Stomach (tissue), 9 donors: Measurements from ENCODE around the gene ZFPM1. TPM values are rescaled to one million over a fixed set of nuclear protein-coding genes. Genes with fewer than 3 reads are reported as not detected.

Experiments used
- DNase-seq, 2 donors: peaks; one replicate each; pipeline versions ENCODE4 v3.0.0 to v3.0.0-alpha.2; 2013 to 2019
- H3K27ac ChIP-seq, 5 donors: fragments of 200-600 bp in 4 of 5; sonication (generic) in 4 of 5; one replicate each; pipeline ENCODE4 v1.5.1; 2013 to 2019; ENCODE audit warnings: mild to moderate bottlenecking in 1 of 5, moderate library complexity in 1 of 5
- H3K27me3 ChIP-seq, 3 donors: fragments of 200-600 bp; sonication (generic); one replicate each; pipeline ENCODE4 v1.5.1; 2017 to 2019; ENCODE audit warnings: mixed run types in 1 of 3
- H3K36me3 ChIP-seq, 4 donors: fragments of 200-600 bp; sonication (generic); 1 replicate in 3 of 4; 2 replicates in 1 of 4; pipeline ENCODE4 v1.5.1; 2016 to 2019
- H3K4me1 ChIP-seq, 4 donors: fragments of 200-600 bp; sonication (generic); one replicate each; pipeline ENCODE4 v1.5.1; 2016 to 2019
- H3K4me3 ChIP-seq, 4 donors: fragments of 200-600 bp; sonication (generic) in 3 of 4; one replicate each; pipeline ENCODE4 v1.5.1; 2016 to 2019; ENCODE audit warnings: mild to moderate bottlenecking in 1 of 4
- H3K9me3 ChIP-seq, 4 donors: fragments of 200-600 bp; sonication (generic); one replicate each; pipeline ENCODE4 v1.5.1; 2016 to 2019
- EP300 ChIP-seq: sonication (generic); formaldehyde crosslinking; IDR thresholded peaks from one replicate; pipeline ENCODE4 v1.6.1; 2017; ENCODE audit warnings: antibody characterized with exemption
- POLR2A ChIP-seq, 4 donors: fragments of 450-650 bp; IDR thresholded peaks; one replicate each; pipeline ENCODE4 v1.6.1; 2016; ENCODE audit warnings: antibody characterized with exemption in 4 of 4, control low read depth in 2 of 4, mild to moderate bottlenecking in 1 of 4, moderate library complexity in 1 of 4
- POLR2AphosphoS5 ChIP-seq, 3 donors: sonication (generic); formaldehyde crosslinking; IDR thresholded peaks; one replicate each; pipeline ENCODE4 v1.6.1; 2016; ENCODE audit warnings: antibody characterized with exemption in 3 of 3
- WGBS, 5 donors: extraction: QIAGEN DNeasy Blood & Tissue Kit in 3 of 5; methylation state at CpG; one replicate each; pipeline versions ENCODE4 v1.1.5 to v1.1.7; 2013 to 2018; 5-methylcytosine and 5-hydroxymethylcytosine counted together
- intact Hi-C: fragments of 100-400 bp; cut with DNase I; formaldehyde crosslinking; loops from one replicate; pipeline ENCODE4 v1.15.1; 2023; ENCODE audit warnings: low total_unique reads
- polyA plus RNA-seq, 3 donors: library from polyadenylated mRNA; stranded (reverse); fragments of 200-250 nt; gene quantifications; one replicate each; pipeline ENCODE4 v1.2.3, GENCODE V29; 2013
- total RNA-seq, 5 donors: library from RNA; depleted of rRNA; stranded (reverse); fragments of >200 nt; gene quantifications; one replicate each; pipeline versions ENCODE4 v1.1.0 to v1.2.3, GENCODE V29; 2014 to 2016
- TF ChIP-seq, protein P1 (sequence below), 7 experiments: fragments of 450-650 bp in 4 of 7; fragments of 200-600 bp in 3 of 7; sonication (generic) in 3 of 7; IDR thresholded peaks; one replicate each; pipeline ENCODE4 v1.5.1; 2016 to 2019; ENCODE audit warnings: antibody characterized with exemption in 7 of 7, control low read depth in 2 of 7, mild to moderate bottlenecking in 1 of 7
- donor health status: healthy with polysubstance abuse.
- donor health status: Bipolar disorder and iron deficiency.
- donor health status: healthy.

ZFPM1 gene
- total and polyA plus RNA-seq, 8 donors: 3.9 to 85.7 (median 12.9) TPM

DNA sequence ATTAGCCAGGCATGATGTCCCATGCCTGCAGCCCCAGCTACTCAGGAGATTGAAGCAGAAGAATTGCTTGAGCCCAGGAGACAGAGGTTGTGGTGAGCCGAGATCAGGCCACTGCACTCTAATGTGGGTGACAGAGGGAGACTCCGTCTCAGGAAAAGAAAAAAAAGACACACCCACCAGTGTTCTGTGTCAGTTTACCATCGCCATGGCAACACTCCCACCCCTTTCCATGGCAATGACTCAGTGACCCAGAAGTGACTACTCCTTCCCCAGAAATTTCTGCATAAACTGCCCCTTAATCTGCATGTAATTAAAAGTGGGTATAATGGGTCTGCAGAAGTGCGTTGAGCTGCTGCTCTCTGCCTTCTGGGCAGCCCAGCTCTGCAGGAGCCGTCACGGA is 113.1 kb downstream of the ZFPM1 start:
- peaks cover 14 to 27% (median 20%) of the 10 kb centered on the region in 4 donors for H3K4me1 ChIP-seq
- H3K9me3 ChIP-seq: no peaks in the 10 kb centered on the region
- no peak overlapping the region for H3K27ac ChIP-seq
- WGBS, 5 donors: 58 to 73% (median 66%) methylated on average over 6 of the region's 6 CpGs
- H3K36me3 ChIP-seq: no peaks in the 10 kb centered on the region
- DNase-seq: no peak
- no peak overlapping the region for H3K4me3 ChIP-seq
- TF ChIP-seq, protein P1, sequence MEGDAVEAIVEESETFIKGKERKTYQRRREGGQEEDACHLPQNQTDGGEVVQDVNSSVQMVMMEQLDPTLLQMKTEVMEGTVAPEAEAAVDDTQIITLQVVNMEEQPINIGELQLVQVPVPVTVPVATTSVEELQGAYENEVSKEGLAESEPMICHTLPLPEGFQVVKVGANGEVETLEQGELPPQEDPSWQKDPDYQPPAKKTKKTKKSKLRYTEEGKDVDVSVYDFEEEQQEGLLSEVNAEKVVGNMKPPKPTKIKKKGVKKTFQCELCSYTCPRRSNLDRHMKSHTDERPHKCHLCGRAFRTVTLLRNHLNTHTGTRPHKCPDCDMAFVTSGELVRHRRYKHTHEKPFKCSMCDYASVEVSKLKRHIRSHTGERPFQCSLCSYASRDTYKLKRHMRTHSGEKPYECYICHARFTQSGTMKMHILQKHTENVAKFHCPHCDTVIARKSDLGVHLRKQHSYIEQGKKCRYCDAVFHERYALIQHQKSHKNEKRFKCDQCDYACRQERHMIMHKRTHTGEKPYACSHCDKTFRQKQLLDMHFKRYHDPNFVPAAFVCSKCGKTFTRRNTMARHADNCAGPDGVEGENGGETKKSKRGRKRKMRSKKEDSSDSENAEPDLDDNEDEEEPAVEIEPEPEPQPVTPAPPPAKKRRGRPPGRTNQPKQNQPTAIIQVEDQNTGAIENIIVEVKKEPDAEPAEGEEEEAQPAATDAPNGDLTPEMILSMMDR (IDR thresholded peaks at IDR 0.05): no peak
- no peak for TF ChIP-seq POLR2AphosphoS5 (IDR thresholded peaks at IDR 0.05)
- TF ChIP-seq POLR2A (IDR thresholded peaks at IDR 0.05): no peak
- no peak for TF ChIP-seq EP300
- H3K27me3 ChIP-seq: no peaks in the 10 kb centered on the region
- intact Hi-C loops: no loop called here

DNA sequence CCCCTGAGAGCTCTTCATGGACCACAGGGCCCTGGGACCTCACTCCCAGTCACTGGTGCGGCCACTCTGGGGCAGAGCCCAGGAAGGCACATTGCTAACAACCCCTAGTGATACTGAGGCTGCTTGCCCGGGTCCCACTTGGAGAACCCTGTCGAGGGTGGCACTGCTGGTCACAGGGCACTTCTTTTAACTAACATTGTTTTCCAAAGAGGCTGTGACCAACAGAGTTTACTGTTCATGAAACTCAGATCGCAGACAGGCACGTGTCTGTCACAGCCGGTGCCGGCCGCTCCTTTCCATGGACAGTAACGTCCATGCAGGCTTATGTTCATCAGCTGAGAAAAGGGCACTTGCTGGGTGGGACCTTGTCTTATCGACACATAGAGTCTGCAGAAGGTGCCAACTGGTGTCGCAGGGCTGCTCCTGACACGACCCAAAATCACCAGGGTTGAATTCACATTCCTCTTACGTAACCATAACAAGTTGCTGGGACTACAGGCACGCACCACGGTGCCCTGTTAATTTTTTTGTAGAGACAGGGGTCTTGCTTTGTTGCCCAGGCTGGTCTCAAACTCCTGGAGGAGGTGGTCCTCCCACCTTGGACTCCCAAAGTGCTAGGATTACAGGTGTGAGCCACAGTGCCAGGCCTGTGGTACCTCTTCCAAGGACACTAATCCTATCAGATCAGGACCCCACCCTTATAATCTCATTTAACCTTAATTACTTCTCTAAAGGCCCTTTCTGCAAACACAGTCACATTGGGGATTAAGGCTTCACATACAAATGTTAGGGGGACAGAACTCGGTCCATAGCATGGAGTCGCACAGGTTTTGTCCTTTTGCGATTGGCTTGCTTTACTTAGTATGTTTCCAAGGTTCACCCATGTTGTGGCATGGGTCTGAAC is 115.9 kb downstream of the ZFPM1 start:
- DNase-seq: no peak
- 86 to 88% (median 87%) methylated on average over 13 to 18 of the region's 18 CpGs for WGBS, 5 donors
- Histone ChIP-seq H3K4me1 (peaks cover 19 to 43% (median 30%) of the 10 kb centered on the region in 4 donors), H3K27ac (peak overlapping the region in 4 of 5 donors; percentile 84 to 87 (median 87)), H3K27me3 (no peaks in the 10 kb centered on the region), H3K36me3 (peaks cover 0 to 22% (median 20%) of the 10 kb centered on the region in 4 donors), H3K4me3 (peak overlapping the region; percentile 88 to 98 (median 90)), H3K9me3 (no peaks in the 10 kb centered on the region)
- TF ChIP-seq, protein P1 (IDR thresholded peaks at IDR 0.05): no peak
- TF ChIP-seq POLR2AphosphoS5 (IDR thresholded peaks at IDR 0.05): no peak
- TF ChIP-seq POLR2A (IDR thresholded peaks at IDR 0.05): no peak
- TF ChIP-seq EP300: no peak
- intact Hi-C loops: no loop called here

DNA sequence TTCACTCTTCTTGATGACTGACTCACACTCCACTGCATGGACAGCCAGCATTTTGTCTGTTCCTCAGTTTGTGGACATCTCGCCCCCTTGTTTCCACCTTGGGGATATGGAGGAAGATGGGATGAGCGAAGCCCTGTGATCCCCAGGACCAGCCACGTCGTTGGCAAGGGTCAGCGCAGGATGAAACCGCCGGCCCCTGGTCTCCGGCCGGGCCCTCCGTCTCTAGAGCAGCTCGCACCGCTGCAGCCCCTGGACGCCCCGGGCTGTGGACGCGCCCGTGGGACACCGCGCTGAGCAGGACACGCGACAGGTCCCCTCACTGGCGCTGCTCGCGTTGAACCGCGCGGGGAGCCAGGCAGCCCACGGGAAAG is 116.5 kb downstream of the ZFPM1 start:
- DNase-seq: no peak
- H3K4me1 ChIP-seq: peaks cover 19 to 45% (median 30%) of the 10 kb centered on the region in 4 donors
- intact Hi-C loops: no loop called here
- peaks cover 0 to 26% (median 26%) of the 10 kb centered on the region in 4 donors for H3K36me3 ChIP-seq
- TF ChIP-seq POLR2A (IDR thresholded peaks at IDR 0.05) (no peak), EP300 (no peak), POLR2AphosphoS5 (IDR thresholded peaks at IDR 0.05) (no peak)
- TF ChIP-seq, protein P1 (IDR thresholded peaks at IDR 0.05): no peak
- WGBS, 5 donors: 1 to 5% (median 2%) methylated on average over 25 to 28 of the region's 28 CpGs
- no peaks in the 10 kb centered on the region for H3K9me3 ChIP-seq
- no peaks in the 10 kb centered on the region for H3K27me3 ChIP-seq
- H3K4me3 ChIP-seq: peak overlapping the region; percentile 88 to 98 (median 90)
- H3K27ac ChIP-seq: peak overlapping the region; percentile 49 to 87 (median 87)

DNA sequence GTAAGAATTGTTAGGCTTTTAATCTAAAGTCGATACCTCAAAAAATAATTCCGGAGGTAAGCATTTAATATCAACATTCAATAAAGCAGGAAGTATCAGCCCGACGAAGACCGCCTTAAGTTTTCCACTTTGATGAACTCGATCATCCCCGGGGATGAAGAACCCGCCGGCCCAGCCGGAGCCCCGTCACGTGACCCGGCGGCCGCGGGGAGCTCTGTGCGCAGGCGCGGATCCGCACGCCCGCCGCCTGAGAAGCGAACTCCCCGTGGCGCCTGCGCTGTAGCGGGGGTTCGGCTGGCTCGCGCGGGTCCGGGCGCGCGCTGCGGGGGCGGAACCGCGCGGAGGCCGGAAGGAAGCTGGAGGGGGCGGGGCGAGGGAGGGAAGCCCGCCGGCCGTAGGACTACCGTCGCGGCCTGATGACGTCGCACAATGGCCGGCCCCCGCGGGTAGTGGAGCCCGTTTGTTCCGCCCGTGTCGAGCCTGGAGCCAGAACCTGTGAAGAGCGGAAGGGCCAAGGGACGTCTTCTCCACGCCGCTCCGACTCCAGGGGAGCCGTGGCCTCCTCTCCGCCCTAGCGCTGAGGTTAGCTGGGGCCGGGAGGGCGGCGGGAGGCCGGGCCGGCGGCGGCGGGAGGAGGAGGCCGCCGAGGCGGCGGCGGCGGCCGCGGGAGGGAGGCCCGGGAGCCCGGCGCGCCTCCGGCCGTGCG is 117.1 kb downstream of the ZFPM1 start, which contains the start of gene ZC3H18:
Gene ZC3H18 (plus strand): TSS at position 419 of the 706 bp plus-strand sequence. CDS start 6,721 bp downstream, outside the sequence.
- Histone ChIP-seq H3K4me1 (peaks cover 19 to 45% (median 30%) of the 10 kb centered on the region in 4 donors), H3K4me3 (peak within 1 kb of the TSS; percentile 88 to 98 (median 90)), H3K9me3 (no peaks in the 10 kb centered on the region), H3K27ac (peak within 1 kb of the TSS; percentile 84 to 96 (median 87)), H3K36me3 (peaks cover 0 to 30% (median 28%) of the 10 kb centered on the region in 4 donors), H3K27me3 (no peaks in the 10 kb centered on the region)
- TF ChIP-seq, protein P1 (IDR thresholded peaks at IDR 0.05): no peak
- TF ChIP-seq POLR2A (IDR thresholded peaks at IDR 0.05): no peak
- peak; percentile 55 to 92 (median 84) for TF ChIP-seq POLR2AphosphoS5 (IDR thresholded peaks at IDR 0.05)
- no peak for TF ChIP-seq EP300
- peak; percentile 98 to 99 for DNase-seq
- WGBS, 5 donors: 0 to 1% (median 0%) methylated on average over 25 to 87 of the region's 90 CpGs
- intact Hi-C loops: no loop called here
